Spleen (tissue), 11 donors: ENCODE results near the gene ROR1. TPM values are rescaled to one million over a fixed set of nuclear protein-coding genes. Genes with fewer than 3 reads are reported as not detected.
"Not testable (repeated sequence)": the region's sequence is repeated elsewhere in the genome, so short reads cannot be mapped to it uniquely, and the experiment has no call there.

Source experiments
- DNase-seq: peaks from one replicate; pipeline ENCODE4 v3.0.0-alpha.2; 2020
- H3K27ac ChIP-seq, 8 donors: fragments of 200-600 bp; sonication (generic) in 7 of 8; 1 replicate in 4 of 8; 2 replicates in 4 of 8; pipeline versions ENCODE4 v1.5.0 to v1.8.0; 2016 to 2021; ENCODE audit warnings: inconsistent platforms in 4 of 8, mild to moderate bottlenecking in 4 of 8, moderate library complexity in 1 of 8
- H3K27me3 ChIP-seq, 7 donors: fragments of 200-600 bp; sonication (generic) in 6 of 7; replicated peaks in 1 of 7; 1 replicate in 4 of 7; 2 replicates in 3 of 7; pipeline versions ENCODE4 v1.5.0 to v1.8.0; 2016 to 2021; ENCODE audit warnings: inconsistent platforms in 3 of 7, mild to moderate bottlenecking in 1 of 7
- H3K36me3 ChIP-seq, 6 donors: fragments of 200-600 bp; sonication (generic) in 5 of 6; 1 replicate in 4 of 6; 2 replicates in 2 of 6; pipeline versions ENCODE4 v1.5.0 to v1.8.0; 2016 to 2021; ENCODE audit warnings: inconsistent platforms in 2 of 6
- H3K4me1 ChIP-seq, 6 donors: fragments of 200-600 bp; sonication (generic) in 5 of 6; 1 replicate in 3 of 6; 2 replicates in 3 of 6; pipeline versions ENCODE4 v1.5.0 to v1.8.0; 2016 to 2021; ENCODE audit warnings: inconsistent platforms in 3 of 6
- H3K4me3 ChIP-seq, 8 donors: fragments of 200-600 bp; sonication (generic) in 7 of 8; 1 replicate in 4 of 8; 2 replicates in 4 of 8; pipeline versions ENCODE4 v1.5.0 to v1.8.0; 2016 to 2021; ENCODE audit warnings: inconsistent platforms in 4 of 8, mild to moderate bottlenecking in 4 of 8, moderate library complexity in 2 of 8
- H3K9me3 ChIP-seq, 8 donors: fragments of 200-600 bp; sonication (generic) in 7 of 8; 1 replicate in 4 of 8; 2 replicates in 4 of 8; pipeline versions ENCODE4 v1.5.0 to v1.8.0; 2016 to 2021; ENCODE audit warnings: inconsistent platforms in 4 of 8
- POLR2A ChIP-seq, 3 donors: fragments of 450-650 bp; IDR thresholded peaks; one replicate each; pipeline ENCODE4 v1.5.1; 2017; ENCODE audit warnings: antibody characterized with exemption in 3 of 3, mild to moderate bottlenecking in 1 of 3
- POLR2AphosphoS5 ChIP-seq, 3 donors: sonication (generic); formaldehyde crosslinking; IDR thresholded peaks; one replicate each; pipeline ENCODE4 v1.5.1; 2017; ENCODE audit warnings: antibody characterized with exemption in 3 of 3
- WGBS, 5 donors: extraction: QIAGEN DNeasy Blood & Tissue Kit in 3 of 5; methylation state at CpG; one replicate each; pipeline versions ENCODE4 v1.1.5 to v1.1.7; 2013 to 2018; 5-methylcytosine and 5-hydroxymethylcytosine counted together
- intact Hi-C: fragments of 100-400 bp; cut with DNase I; formaldehyde crosslinking; loops from one replicate; pipeline ENCODE4 v1.15.0; 2023; ENCODE audit warnings: low total_unique reads
- polyA plus RNA-seq, 3 donors: library from polyadenylated mRNA; stranded (reverse); fragments of 200-250 nt; gene quantifications; one replicate each; pipeline ENCODE4 v1.2.1, GENCODE V29; 2013
- total RNA-seq, 7 donors: library from RNA; depleted of rRNA in 3 of 7; stranded (reverse); fragments of >200 nt in 3 of 7; fragmentation: NEBNext Ultra II Directional in 4 of 7; extraction: Animal tissue kit (Norgen Biotek cat#: 25700) in 4 of 7; gene quantifications; one replicate each; pipeline versions ENCODE4 v1.1.0 to v1.2.1, GENCODE V29; 2016 to 2021
- TF ChIP-seq, protein P1 (sequence below), 11 experiments: fragments of 200-600 bp in 7 of 11; fragments of 450-650 bp in 4 of 11; sonication (generic) in 4 of 11; IDR thresholded peaks in 8 of 11; conservative IDR thresholded peaks in 3 of 11; 1 replicate in 7 of 11; 2 replicates in 4 of 11; pipeline versions ENCODE4 v1.4.0 to v1.8.0; 2016 to 2021; ENCODE audit warnings: antibody characterized with exemption in 11 of 11, inconsistent platforms in 4 of 11, mild to moderate bottlenecking in 1 of 11
- donor health status: healthy with polysubstance abuse.
- donor health status: DM: no; HTN: no; CAD: no; lungs with moderate emphysema.
- donor health status: DM: no; HTN: no; CAD: no.
- donor health status: Bipolar disorder and iron deficiency.
- donor health status: healthy.
- donor health status: DM: no; HTN: no; CAD: no.
- donor health status: DM: yes; HTN: yes; CAD: no.

ROR1 gene
- total and polyA plus RNA-seq, 10 donors: 0.43 to 12.3 (median 6.4) TPM

- Histone ChIP-seq H3K4me3 (no peak overlapping the region), H3K36me3 (no peaks in the 10 kb centered on the region), H3K9me3 (peaks cover 0 to 1% (median 0%) of the 10 kb centered on the region in 8 donors), H3K27me3 (no peaks in the 10 kb centered on the region), H3K4me1 (peaks cover 0 to 27% (median 6%) of the 10 kb centered on the region in 6 donors), H3K27ac (no peak overlapping the region)
- intact Hi-C loops: no loop called here
- WGBS, 5 donors: 54 to 68% (median 58%) methylated on average over 8 of the region's 8 CpGs
- TF ChIP-seq, protein P1, sequence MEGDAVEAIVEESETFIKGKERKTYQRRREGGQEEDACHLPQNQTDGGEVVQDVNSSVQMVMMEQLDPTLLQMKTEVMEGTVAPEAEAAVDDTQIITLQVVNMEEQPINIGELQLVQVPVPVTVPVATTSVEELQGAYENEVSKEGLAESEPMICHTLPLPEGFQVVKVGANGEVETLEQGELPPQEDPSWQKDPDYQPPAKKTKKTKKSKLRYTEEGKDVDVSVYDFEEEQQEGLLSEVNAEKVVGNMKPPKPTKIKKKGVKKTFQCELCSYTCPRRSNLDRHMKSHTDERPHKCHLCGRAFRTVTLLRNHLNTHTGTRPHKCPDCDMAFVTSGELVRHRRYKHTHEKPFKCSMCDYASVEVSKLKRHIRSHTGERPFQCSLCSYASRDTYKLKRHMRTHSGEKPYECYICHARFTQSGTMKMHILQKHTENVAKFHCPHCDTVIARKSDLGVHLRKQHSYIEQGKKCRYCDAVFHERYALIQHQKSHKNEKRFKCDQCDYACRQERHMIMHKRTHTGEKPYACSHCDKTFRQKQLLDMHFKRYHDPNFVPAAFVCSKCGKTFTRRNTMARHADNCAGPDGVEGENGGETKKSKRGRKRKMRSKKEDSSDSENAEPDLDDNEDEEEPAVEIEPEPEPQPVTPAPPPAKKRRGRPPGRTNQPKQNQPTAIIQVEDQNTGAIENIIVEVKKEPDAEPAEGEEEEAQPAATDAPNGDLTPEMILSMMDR (IDR thresholded peaks at IDR 0.05 in 8 of 11, conservative IDR thresholded peaks at IDR 0.05 in 3 of 11): no peak
- TF ChIP-seq POLR2A (IDR thresholded peaks at IDR 0.05) (no peak), POLR2AphosphoS5 (IDR thresholded peaks at IDR 0.05) (no peak)
- no peak for DNase-seq
Measured at GRCh38 chr1:63821091-63822005, 47.5 kb downstream of the ROR1 start.

DNA sequence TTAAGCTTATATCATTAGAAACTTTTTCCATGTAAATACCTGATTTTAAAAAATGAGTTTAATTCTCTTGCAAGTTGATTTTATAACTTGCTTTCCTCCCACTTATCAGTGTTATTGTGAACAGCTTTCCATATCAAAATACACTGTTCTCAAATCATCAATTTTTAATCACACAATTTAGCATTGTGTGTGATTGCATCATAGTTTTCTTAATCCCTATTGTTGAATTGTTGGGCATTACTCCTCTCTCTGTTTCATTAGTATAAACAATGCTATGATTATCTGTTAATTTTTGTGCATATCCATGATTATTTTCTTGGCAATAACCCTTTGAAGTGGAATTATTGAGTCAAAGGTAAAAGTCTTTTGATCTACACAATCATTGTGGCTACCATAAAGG lies 48.7 kb downstream of the ROR1 start:
- Histone ChIP-seq H3K36me3 (no peaks in the 10 kb centered on the region), H3K27me3 (no peaks in the 10 kb centered on the region), H3K9me3 (no peaks in the 10 kb centered on the region), H3K4me1 (peaks cover 0 to 17% (median 5%) of the 10 kb centered on the region in 6 donors), H3K4me3 (no peak overlapping the region), H3K27ac (no peak overlapping the region)
- TF ChIP-seq POLR2A (IDR thresholded peaks at IDR 0.05) (no peak), POLR2AphosphoS5 (IDR thresholded peaks at IDR 0.05) (no peak)
- TF ChIP-seq, protein P1 (IDR thresholded peaks at IDR 0.05 in 8 of 11, conservative IDR thresholded peaks at IDR 0.05 in 3 of 11): no peak
- no peak for DNase-seq
- intact Hi-C loops: no loop called here

- Histone ChIP-seq H3K4me3 (no peak overlapping the region), H3K27me3 (no peaks in the 10 kb centered on the region), H3K4me1 (peaks cover 6 to 32% (median 17%) of the 10 kb centered on the region in 6 donors), H3K36me3 (no peaks in the 10 kb centered on the region), H3K27ac (no peak overlapping the region), H3K9me3 (no peaks in the 10 kb centered on the region)
- DNase-seq: no peak
- TF ChIP-seq POLR2AphosphoS5 (IDR thresholded peaks at IDR 0.05) (no peak), POLR2A (IDR thresholded peaks at IDR 0.05) (no peak)
- WGBS, 5 donors: 77 to 90% (median 84%) methylated on average over 1 of the region's 1 CpG
- intact Hi-C loops: no loop called here
Measured at GRCh38 chr1:63824451-63824850, 50.6 kb downstream of the ROR1 start.

DNA sequence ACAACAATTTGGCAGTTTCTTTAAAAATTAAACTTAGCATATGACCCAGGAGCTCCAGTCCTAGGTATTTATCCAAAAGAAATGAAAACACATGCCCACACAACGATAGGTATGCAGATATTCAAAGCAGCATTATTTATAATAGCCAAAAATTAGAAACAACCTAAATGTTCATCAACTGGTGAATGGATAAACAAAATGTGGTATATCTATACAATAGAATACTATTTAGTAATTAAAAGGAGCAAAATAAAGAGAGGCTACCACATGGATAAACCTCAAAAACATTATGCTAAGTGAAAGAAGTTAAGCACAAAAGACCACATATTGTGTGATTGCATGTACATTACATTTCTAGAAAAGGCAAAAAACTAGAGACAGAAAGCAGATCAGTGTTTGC lies 51.3 kb downstream of the ROR1 start:
- TF ChIP-seq, protein P1 (IDR thresholded peaks at IDR 0.05 in 8 of 11, conservative IDR thresholded peaks at IDR 0.05 in 3 of 11): no peak
- TF ChIP-seq POLR2A (IDR thresholded peaks at IDR 0.05): no peak
- TF ChIP-seq POLR2AphosphoS5 (IDR thresholded peaks at IDR 0.05): no peak
- peaks cover 6 to 37% (median 18%) of the 10 kb centered on the region in 6 donors for H3K4me1 ChIP-seq
- no peaks in the 10 kb centered on the region for H3K9me3 ChIP-seq
- H3K27ac ChIP-seq: no peak overlapping the region
- WGBS, 5 donors: 87 to 89% (median 88%) methylated on average over 1 of the region's 1 CpG
- intact Hi-C loops: no loop called here
- H3K4me3 ChIP-seq: no peak overlapping the region
- H3K27me3 ChIP-seq: no peaks in the 10 kb centered on the region
- H3K36me3 ChIP-seq: no peaks in the 10 kb centered on the region
- no peak for DNase-seq

DNA sequence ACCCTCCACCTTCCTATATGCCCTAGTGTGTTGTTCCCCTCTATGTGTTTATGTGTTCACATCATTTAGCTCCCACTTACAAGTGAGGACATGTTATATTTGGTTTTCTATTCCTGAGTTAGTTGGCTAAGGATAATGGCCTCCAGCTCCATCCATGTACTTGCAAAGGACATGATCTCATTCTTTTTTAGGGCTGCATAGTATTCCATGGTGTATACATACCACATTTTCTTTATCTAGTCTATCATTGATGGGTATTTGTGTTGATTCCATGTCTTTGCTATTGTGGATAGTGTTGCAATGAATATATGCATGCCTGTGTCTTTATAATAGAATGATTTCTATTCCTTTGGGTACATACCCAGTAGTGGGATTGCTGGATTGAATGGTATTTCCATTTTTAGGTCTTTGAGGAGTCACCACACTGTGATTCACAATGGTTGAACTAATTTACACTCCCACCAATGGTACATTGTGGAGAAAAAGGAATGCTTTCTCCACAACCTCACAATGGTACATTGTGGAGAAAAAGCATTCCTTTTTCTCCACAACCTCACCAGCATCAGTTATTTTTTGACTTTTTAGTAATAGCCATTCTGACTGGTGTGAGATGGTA lies 52.5 kb downstream of the ROR1 start:
- intact Hi-C loops, DNase-seq: not testable (repeated sequence)
- H3K4me1 ChIP-seq: peaks cover 6 to 37% (median 15%) of the 10 kb centered on the region in 6 donors

More for the DNA sequence above, 52.5 kb downstream of the ROR1 start:
- H3K4me3 ChIP-seq, H3K36me3 ChIP-seq, H3K27me3 ChIP-seq, H3K9me3 ChIP-seq, H3K27ac ChIP-seq: not testable (repeated sequence)
